ENCODE results near the gene STN1.

Gene STN1, protein sequence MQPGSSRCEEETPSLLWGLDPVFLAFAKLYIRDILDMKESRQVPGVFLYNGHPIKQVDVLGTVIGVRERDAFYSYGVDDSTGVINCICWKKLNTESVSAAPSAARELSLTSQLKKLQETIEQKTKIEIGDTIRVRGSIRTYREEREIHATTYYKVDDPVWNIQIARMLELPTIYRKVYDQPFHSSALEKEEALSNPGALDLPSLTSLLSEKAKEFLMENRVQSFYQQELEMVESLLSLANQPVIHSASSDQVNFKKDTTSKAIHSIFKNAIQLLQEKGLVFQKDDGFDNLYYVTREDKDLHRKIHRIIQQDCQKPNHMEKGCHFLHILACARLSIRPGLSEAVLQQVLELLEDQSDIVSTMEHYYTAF

DNA sequence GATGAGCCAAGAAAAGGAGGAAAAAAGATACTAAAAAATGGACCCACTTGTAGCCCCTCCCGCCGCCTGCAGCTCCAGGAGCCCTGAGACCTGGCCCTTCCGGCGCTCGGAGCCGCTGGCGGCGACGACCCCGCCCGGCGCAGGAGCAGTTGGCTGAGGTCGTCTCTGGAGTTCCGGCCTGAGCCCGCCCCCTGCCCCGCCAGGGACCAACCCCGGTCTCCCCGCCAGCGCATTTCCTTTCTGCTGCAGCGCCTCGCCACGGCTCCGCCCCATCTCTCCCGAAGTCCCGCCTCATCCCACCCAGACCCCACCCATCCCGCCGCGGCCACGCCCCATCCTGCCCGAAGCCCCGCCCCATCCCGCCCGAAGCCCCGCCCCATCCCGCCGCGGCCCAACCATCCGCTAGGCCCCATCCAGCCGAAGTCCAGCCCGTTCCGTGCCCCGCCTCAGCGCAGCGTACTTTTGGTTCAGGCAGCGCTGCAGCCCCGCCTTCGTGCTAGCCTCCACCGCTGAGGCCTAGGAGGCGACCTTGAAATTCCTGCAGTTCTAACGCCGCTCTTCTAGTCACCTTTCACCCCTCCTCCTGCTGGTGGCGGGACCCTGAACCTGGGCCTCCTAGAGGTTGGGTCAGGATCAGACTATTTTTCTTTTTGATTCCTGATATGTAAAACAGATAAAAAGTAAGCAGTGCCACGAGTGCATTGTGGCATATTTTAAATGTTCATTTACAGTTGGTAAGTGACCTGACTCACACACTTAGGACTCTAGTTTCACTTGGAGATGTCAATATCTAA is at the start of gene STN1:
Gene STN1 (minus strand): TSS at position 132 of the 794 bp plus-strand sequence. CDS start 590 bp downstream, outside the sequence.
- peak; percentile 47 for FAIRE-seq

DNA sequence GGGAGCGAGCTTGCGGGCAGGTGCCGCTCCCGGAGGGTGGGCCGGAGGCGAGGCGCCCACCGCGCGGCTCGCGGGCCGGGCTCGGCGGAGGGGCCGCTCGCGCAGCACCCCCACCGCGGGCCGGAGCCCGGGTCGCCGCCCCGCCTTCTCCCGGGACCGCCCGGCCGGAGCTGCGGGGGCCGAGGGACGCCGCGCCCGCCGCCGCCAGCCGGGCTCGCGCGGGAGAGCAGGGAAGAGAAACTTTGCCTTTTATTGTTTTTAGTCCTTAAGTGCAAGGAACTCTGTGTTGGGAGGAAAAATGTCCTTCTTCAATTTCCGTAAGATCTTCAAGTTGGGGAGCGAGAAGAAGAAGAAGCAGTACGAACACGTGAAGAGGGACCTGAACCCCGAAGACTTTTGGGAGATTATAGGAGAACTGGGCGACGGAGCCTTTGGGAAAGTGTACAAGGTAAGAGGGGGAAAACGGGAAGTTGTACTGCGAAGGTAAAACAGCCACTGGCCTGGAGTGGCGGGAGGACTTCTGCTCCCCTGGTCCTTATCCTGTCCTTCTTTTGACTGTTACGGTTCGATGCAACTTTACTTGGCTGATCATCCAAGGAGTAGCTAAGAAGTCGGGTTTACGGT is 49.6 kb upstream of the STN1 start:
- no peak for FAIRE-seq

DNA sequence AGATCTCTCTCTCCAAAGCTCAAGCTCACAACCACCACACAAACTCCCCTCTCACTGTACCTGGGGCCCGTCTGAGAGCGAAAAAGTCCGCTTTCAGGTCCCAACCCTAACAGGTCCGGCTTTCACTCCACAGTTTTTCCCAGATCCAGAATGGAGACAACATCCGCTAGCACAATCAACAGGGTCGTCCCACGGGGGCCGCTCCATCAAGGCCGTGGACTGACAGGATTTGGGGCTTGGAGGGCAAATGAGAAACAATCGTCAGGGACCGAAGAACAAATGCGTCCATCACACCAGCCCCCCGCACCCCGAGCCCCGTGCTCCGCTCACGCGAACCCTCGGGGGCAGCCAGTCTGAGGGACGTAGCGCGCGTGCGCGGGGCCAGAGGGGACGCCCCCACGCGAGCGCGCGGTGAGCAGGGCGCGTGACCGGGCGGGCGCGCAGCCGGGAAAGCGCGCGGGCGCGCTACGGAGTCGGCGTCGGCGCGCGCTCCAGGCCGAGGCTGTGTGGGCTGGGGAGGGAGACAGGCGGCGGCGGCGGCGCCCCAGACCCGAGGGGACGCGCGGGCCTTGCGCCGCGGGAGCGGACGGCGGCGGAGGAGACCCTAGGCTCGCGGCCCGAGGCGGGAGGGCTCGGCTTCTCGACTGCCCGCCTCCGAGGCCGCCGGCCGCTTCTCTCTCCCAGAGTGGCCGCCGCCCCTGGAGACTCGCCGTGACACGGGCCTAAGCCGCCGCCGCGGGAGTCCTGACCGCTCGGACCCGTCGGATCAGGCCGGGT is 48.9 kb upstream of the STN1 start, which contains the start of gene SLK:
Gene SLK (plus strand): TSS at position 470 of the 777 bp plus-strand sequence. CDS start 606 bp downstream, outside the sequence.
- FAIRE-seq, result no peak

DNA sequence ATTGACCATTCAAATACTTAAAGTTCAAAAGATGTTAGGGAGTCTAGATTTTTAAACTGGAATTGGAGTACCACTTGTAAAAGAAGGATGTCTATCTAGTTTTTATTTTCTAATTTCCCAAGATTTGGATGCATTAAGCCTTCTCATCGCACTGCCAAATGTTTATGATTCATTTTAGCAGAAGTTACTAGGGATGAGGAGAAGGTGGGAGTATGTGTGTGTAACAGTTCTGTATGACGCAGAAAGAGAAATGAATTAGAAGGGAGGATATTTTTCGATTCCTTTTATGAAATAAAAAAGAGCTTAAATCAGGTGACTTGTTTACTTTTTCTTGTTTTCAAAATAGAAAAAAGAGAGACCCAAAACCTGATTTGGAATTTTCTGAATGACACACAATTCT is 42.1 kb upstream of the STN1 start:
- FAIRE-seq, result no peak

DNA sequence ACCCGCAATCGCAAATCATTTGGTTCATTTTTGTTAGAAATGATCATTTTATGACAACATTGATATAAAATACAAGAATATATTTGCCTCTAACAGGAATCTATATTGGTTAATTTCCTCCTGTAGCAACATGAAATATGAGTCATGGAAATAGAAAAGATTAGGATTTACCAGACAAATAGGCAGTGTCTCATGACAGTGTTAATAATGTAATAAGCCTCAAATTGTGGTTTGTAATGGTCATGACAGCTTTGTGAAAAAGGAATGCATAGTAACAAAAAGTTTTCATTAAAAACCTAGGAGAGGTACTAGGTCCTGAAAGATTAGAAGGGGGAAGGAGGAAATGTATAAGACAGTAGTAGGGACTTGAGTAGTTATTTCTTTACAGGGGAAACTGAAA is 41.0 kb upstream of the STN1 start:
- FAIRE-seq, result no peak

DNA sequence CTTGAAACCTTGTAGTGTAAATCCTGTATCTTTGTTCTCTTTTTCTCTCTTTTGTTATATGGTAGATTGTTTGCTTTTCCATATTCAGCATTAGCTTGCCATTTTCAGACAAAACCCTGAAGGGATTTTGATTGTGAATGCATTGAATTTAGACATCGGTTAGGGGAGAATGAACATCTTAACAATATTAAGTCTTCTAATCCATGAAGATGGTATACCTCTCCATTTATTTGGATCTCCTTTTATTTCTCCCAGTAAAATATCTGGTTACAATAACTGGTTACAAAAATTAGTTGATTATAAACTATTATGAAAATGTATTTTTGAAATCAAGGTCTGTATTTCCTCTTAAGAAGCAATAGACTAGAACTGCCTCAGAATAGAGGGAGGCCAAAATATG is 36.6 kb upstream of the STN1 start:
- FAIRE-seq, result peak; percentile 37

DNA sequence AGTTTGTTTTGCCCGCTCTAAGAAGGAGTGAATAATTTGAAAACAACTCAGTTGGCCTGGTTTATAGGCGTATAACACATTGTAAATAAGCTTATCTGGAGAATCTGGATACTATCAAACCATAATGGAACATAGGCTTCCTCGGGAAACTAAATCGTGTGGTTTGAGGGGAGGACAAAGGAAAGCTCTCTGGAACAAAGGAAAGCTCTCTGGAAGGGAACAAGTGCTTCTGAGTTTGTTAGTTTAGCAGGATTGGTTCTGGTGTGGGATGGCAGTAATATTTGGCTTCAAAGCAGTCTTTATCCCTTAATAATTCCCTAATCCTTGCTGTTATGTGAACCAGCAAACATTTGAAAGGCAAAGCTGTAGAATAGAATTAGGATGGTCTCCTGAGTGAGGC is 34.0 kb upstream of the STN1 start:
- no peak for FAIRE-seq

DNA sequence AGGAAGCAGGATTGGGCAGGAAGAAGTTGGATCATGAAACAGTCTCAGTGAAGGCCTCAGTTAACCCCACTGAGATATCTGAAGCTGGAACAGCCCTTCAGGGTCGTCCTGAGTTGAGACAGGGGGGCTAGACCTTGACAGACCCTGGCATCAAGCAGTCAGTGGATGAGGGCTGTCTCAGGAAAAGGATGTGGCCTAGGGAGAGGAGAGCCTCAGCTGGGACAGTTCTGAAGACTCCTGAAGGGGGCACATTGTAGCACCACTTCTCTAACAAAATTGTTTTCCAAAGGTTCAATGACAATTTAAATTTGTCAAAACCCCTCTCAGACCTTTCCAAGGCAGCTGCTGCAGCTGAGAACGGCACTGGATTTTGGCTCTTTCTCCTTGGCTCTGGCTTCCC is 33.2 kb upstream of the STN1 start:
- FAIRE-seq, result no peak

DNA sequence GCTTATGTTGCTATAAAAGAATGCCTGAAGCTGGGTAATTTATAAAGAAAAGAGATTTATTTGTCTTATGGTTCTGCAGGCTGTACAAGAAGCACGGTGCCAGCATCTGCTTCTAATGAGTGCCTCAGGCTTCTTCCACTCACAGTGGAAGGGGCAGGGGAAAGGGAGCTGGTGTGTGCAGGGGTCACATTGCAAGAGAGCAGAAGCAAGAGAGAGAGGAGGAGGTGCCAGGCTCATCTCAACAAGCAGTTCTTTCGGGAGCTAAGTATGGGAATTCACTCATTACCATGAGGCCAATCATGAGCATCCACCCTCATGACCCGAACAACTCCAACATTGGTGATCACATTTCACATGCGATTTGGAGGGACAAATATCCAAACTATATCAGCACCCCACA is 31.7 kb upstream of the STN1 start:
- no peak for FAIRE-seq

DNA sequence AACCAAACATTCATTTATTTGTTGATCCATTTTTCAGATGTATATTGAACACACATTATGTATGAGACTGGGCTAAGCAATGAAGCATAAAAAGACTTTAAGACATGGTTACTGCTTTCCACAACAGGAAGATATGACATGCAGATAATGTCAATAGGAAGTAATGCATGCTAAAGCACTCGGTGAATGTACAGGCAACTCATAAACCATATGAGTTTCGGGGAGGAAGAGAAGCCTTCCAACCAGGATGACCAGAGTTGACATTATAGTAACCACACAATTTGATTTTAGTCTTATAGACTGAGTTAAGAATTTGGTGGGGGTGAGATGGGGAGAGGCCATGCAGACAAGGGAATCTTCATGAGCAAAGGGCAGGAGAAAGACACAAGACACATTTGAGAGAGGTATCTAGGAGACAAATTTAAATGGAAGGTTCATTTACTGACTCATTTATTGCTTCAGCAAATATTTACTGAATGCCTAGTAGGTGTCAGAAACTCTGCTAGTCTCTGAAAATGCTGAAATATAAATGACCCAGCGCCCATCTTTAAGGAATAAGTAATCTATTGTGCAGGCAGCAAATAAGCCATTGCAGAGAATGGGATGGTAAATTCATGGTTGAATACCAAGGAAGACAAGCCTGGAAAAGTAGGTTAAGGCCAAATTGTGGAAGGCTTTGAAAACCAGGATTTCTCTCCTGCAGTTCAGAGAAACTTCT is 30.0 kb upstream of the STN1 start:
- FAIRE-seq, result no peak

DNA sequence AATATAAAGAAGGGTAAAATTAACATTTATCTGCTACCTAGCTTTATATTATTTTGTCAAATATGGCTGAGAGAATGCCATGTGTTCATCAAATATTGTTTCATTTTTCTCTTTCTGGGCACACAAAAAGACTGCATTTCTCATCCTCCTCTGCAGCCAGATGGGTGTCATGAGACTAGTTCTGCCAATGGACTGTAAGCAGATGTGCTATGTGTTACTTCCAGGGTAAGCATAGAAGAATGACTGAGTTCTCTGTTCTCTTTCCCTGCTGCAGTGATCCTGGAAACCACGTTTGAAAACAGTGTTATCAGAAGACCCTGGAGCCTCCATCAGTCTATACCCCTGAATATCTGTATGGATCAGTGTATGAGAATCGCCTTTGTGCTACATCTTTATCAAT is 24.9 kb upstream of the STN1 start:
- FAIRE-seq, result no peak

DNA sequence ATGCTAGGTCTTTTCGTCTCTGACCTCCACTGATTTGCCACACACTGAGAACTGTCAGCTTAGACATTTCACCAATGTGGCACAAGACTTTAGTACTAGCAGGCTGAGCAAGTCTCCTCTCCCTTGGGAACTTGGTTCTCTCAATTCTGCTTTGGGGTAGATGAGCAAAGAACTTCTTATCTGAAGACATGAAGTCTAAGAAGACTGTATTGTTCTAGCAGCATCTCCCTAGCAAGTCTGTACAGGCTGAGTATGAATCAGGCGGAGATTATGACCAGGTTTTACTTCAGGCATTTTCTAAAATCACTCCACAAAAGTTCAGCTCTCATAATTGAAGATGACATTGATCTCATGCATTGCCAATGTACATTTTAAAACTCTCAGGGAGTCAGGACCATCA is 23.8 kb upstream of the STN1 start:
- no peak for FAIRE-seq

DNA sequence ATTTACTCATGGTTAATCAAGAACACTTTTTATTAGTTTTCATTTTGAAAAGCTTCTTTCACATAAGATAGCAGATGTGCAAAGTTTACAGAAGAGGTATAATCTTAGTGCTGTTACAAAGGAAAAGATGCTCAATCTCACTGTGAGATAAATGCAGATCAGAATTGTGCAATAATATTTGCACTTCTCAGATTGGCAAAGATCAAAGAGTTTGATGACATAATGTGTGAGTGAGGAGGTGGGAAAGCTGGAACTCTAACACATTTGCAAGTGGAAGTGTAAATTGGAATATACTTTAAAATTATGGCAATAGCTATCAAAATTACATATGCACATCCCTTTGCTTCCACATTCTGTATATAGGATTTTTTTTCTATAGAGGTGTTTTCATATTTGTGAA is 21.5 kb upstream of the STN1 start:
- FAIRE-seq, result no peak

DNA sequence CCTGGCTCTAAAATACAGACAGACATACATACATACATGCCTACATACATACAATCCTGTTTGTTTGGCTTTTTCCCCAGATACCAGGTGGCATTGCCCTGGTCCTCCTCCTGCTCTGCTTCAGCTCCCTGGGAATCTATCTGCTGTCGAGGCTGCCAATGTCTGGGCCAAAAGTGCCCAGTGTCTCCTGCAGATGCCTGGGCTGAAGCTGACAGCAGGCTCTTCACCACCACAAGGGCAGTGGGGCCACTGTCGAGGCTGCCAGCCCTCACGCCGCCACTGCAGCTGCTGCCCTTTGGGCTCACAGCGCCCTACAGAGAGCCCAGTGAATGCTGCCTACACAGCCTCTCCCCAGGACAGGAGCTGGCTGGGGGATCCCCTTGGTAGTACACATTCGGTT is 18.0 kb upstream of the STN1 start:
- FAIRE-seq, result no peak

DNA sequence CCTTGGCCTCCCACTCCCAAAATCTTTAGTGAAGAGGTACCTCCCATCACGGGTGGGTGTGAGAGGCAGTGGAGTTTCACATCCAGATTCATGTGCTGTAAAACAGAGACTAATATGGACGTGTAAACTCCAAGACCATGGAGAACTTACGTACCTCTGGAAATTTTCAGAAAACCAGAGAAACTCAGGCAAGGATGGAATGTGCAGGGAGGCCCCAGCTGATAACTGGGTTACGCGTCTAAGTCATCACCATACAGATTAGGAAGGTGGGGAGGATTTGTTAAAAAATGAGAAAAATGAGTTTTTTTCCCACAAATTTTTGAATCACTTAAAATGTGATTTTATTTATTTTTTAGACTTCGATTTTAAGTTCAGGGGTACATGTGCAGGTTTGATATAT is 16.3 kb upstream of the STN1 start:
- FAIRE-seq, result no peak

DNA sequence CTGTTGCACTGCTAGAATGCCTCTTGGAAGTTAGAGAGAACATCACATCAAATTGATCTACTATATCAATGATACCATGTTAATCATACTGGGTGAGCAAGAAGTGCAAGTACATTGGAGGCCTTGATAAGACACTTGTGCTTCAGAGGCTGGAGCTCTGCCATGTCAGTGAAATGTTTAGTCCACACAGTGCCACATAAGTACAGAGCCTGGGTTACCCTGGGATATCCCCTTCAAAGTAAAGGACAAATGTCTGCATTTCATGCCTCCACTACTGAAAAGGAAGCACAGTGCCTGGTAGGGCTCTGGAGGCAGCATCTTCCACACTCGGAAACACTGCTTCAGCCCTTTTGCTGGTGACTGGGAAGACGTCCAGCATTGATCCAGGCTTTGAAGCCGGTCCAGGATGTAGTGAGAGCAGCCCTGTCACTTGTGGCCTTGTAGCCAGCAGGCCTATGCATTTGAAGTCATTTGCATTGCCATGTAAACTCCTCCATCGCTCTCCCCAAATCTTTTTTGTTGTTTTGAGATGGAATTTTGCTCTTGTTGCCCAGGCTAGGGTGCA is 15.7 kb upstream of the STN1 start:
- FAIRE-seq, result no peak

DNA sequence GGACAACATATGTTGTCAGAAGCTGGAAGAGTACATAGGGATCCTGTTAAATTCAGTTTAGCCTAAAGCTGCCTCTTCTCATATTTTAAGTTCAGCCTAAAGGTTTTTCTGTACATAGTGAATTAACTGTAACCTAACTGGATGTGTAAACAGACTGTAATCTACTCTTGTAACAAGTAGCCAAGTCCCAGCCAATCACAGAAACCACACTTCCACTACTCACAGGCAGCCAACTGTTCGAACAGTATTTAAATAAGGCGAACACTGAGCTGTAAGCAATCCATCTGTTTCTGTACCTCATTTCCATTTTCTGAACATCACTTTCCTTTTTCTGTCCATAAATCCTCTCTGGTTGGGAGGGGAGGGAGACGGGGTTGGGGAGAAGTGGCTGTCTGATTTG is 15.0 kb upstream of the STN1 start:
- FAIRE-seq, result no peak

DNA sequence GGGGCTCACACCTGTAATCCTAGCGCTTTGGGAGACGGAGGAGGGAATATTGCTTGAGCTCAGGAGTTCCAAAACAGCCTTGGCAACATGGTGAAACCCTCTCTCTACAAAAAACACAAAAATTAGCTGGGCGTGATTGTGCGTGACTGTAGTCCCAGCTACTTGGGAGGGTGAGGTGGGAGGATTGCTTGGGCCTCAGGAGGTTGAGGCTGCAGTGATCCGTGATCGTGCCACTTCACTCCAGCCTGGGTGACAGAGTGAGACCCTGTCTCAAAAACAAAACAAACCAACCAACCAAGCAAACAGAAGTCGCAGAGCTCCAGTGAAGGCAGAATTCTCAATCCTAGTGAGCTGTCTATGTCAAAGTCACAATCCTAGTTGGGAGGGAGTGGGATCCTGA is 14.3 kb upstream of the STN1 start:
- FAIRE-seq, result no peak

DNA sequence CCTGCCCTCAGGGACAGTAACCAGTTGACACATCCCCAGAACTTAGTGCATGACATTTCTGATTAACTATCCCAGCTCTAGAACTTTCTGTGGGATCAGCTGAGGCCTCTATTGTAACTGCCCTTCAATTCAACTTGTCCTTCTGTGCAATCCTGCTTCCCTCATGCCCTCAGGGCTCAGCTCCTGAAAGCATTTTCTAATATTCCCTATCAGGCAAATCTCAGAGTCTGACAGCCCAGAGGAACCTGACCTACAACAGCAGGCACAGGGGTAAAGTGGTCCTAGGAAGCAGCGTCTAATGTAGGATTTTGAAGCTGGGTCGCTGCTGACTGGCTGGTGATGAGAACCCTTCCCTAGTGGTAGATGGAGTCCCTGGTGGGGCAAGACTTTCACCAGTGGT is 13.6 kb upstream of the STN1 start:
- FAIRE-seq, result no peak

DNA sequence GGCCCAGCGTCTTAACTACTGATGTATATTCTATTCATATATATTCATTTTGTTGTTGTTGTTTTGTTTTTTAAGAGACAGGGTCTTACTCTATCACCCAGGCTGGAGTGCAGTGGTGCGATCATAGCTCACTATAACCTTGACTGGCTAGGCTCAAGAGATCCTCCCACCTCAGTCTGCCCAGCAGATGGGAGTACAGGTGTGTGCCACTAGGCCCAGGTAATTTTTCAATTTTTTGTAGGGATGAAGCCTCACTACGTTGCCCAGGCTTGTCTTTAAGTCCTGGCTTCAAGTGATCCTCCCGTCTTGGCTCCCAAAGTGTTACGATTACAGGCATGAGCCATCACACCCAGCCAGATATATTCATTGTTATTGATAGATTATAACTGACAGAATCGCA is 12.9 kb upstream of the STN1 start:
- FAIRE-seq, result no peak

DNA sequence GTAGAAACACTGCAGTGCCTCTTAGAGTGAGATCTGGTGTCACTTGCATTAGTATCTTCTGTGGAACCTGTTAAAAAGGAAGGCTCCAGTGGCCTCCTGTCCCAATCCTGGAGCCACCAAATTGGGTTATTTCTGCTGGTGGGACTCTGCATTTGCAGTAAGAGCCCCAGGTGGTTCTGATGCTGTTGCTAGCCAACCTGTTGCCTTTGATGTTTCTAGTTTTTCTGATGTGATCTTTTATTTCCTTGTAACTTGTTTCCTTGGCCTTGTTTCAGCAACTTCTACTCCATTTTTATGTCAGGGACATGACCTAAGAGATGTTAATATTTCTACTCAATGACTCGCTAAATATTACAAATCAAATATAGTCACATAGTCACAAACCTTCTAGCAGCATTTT is 12.5 kb upstream of the STN1 start:
- no peak for FAIRE-seq

DNA sequence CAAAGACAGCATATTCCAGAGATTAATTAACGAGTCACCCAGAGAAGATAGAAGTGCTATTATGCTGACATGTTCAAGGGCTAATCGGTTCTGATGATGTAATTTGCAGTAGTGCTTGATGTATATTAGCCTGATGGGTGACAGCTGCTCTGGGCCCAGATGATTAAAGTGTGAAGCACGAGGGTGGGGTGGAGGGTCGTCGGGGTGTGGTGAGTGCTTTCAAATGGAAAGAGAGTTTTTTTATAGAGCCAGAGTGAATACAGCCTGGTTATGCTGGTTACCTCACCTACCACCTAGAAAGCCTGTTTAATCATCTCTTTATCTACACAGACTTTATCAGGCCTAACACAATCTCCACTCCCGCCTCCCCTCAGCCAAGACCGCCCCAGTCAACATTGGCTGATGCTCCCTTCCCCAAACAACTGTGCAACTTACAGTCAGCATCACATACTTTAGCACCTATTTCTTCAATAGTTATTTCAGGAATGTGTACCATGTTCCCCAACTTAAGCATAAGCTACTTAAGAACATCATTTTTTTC is 11.5 kb upstream of the STN1 start:
- no peak for FAIRE-seq

All from G401.6 (cell line).